AML-193 (cell line): Measurements from ENCODE around the gene TUBA1B.
A peak's percentile ranks its signal among the peaks of the same experiment; 100 is the strongest.

Source experiments
- DNase-seq, 2 experiments: peaks; one replicate each; lab custom pipeline; 2025; lab: John Stamatoyannopoulos, UW

Gene TUBA1B

DNA sequence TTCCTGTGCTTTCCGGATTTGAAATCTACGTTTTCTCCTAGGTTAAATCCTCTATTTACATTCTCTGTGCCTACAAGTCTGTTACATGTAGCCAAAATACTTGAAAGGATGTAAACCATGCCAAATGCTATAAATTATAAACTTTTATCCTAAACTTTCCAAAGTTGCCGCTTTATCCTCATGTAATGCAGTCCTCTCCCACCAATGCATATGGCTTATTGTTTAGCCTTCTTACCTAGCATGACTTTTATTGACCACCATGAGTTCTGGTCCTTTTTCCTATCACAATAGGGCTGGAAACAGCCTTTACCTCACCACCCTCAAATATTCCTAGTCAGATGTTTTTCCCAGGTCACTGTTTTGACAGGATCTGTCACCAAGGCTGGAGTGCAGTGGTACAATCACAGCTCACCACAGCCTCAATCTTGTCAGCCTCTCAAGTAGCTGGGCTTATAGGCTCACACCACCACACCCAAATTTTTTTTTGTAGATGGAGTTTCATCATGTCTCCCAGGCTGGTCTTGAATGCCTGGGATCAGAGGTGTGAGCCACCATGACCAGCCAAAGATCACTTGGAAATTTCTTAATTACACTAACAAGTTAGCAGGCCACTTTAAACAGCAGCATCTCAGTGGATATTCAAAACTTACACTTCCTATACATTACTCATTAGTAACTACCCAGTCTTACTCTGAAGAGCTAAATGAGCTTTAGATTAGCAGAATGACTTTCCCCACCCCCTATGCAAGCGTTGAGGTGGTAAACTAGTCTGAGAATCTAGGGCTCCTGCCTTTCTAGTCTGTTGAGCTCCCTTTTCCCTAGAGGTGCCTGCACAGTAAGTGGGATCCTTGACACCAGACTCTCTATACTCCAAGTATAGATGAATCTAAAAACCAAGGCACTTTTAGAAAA is 4.1 kb downstream of the TUBA1B start:
- DNase-seq = no peak

DNA sequence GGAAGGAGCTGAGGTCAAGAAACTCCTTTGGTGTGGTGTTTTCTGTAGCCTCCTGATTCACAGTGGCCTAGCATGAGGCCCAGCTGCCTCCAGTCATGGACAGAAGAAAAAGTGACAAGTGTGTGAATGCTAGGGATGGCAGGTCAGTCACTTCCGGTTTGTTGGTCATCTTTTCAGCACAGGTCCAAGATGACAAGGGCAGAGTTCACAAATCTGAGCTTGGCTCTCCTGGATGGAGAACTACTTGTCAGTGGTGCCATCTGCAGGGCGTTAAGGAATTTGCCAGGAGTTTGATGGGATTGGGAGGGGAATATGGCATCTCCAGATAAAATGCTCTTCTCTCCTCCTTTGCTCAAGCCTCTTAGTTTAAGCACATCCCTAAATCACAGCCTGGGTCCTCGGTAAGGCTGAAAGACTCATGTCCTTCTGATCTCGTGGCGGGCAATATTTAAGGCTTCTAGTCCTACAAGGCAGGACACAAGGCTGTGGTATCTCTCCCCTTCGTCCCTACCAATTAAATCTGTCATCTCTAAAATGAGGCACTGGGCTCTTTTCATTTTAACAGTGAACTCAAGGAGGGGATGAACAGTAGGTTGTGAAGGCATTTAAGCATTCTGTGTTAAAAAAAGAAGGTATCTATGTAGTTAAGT is 10.0 kb downstream of the TUBA1B start:
- peak in 1 of 2 experiments; percentile 22 for DNase-seq

- DNase-seq = no peak
These were observed 20.0 kb downstream of the TUBA1B start for GRCh38 chr12:49111206-49111605.

DNA sequence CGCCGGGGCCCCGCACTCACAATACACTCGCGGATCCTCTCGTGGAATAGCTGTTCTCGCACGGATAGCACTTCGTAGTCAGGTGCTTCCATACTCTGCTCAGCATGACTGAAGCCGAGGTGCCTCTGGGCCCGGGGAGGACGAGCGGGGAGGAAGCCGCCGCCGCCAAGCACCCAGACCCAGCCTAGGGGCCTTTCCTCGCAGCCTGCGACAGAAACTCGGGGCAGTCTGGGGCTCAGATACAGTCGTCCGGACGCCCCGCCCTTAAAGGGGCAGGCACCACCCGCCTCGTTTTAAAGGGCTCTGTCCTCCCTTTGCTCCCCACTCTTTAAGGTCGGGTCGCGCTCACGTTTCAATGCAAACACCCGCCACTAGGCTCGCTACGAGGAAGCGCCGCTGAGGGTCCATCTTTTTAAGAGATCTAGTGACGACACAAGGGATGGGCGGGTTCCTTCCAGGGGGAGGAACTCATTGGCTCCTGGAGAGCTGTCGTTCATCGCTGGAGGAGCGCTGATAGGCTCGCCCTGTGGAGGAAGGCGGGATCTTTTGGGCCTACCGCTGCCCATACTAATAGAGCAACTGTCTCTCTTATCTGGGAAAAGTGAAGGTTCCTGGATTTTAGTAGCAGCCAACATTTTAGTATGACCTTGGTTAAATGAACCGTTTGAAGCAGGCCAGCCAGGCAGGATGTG is 20.6 kb downstream of the TUBA1B start, which contains the start of gene LMBR1L:
TSS of gene LMBR1L (minus strand) at position 384 of the 692 bp plus-strand sequence. CDS start at position 92, 292 bp downstream.
- peak; percentile 98 for DNase-seq

DNA sequence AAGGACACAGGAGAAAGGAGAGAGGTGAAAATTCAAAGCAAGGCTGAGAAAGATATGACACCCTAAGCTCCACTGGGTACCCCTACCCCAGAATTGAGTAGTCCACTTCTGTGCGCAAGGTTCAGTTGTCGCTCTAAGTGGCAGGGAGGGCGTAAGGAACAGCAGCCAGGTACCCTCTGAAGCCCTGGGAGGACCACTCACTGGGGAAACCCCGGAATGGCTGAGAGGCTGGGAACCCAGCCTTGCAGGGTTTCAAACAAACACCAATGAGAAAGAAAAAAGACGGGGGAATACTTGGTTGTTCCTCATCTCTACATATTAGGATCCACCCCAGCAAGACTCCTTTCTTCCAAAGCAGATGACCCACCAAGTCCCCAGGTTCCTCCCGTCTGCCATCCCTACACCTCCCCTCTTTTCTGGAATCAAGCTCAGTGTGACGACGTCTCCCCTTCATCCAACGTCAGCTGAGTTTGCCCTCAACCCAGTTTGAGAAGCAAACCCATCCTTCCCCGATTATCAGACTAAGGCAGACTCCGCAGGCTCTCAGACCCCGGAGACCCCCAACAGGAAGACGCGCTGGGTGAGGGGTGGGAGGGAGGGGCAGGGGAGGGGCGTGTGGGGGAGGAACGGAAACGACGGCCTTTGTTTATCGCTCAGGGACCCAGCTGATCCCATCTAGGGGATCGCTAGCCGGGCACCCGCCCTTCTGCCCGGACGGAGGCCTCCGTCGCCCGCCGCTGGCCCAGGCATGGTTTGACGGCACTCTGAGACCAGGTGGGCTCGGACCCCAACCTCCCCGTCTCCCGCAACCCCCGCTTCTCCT is 21.3 kb downstream of the TUBA1B start:
- no peak for DNase-seq

GRCh38 chr12:49108958-49109404 is 22.2 kb downstream of the TUBA1B start:
- DNase-seq = peak; percentile 46 to 55

GRCh38 chr12:49105504-49106084 is 25.6 kb downstream of the TUBA1B start:
- no peak for DNase-seq

DNA sequence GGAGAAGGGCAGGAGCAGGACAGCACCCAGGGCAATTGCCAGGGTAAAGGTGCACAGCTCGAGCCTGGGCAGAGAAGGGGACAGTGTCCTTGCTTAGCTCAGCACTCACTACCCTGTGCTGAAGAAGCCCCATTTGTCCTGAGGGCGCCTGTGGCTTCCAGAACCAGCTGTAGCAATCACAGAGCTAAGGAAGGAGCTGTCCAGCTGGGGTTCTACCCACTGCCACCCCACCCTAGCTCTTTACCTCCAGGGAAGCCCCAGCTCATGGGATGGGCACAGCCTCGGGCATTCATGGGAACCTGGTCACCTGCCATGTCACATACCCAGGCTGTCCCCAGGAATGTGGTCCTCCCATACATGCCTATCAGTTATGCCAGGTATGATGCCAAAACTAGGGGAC is 26.4 kb downstream of the TUBA1B start:
- DNase-seq = no peak

- DNase-seq = no peak
These were observed 30.8 kb downstream of the TUBA1B start for GRCh38 chr12:49100380-49100779.

DNA sequence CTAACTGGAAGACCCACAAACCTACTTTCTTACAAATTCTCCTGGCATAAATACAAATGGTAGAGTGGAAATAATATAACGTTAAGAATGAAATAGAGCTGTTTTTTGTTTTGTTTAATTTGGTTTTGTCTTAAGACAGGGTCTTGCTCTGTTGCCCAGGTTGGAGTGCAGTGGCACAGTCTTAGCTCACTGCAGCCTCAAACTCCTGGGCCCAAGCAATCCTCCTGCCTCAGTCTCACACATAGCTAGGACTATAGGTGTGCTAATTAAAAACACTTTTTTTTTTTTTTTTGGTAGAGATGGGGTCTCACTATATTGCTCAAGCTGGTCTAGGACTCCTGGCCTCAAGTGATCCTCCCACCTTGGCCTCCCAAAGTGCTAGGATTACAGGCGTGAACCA is 32.5 kb downstream of the TUBA1B start:
- DNase-seq = no peak

GRCh38 chr12:49098035-49098451 is 33.2 kb downstream of the TUBA1B start:
- peak; percentile 39 to 48 for DNase-seq

- no peak for DNase-seq
These were observed 33.8 kb downstream of the TUBA1B start for GRCh38 chr12:49097381-49097780.

DNA sequence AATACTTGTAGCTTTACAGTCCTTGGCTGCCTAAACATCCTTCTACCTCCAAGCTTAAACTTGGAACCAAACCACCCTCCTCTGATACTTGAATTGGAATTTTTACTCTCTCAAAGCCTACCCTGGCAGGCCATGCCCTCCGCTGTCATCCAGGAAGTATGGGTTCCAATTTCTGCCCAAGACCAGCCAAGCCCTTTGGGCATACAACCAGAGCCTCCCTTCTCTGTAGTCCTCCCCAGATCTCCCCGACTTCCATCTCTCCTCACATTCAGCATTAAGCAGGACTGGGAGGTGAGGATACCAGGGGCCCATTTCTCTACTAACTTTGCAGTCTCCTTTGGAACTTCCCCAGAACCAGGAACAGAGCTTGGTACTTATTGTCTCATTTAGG is 36.2 kb downstream of the TUBA1B start:
- DNase-seq = no peak

GRCh38 chr12:49094160-49094974 is 36.8 kb downstream of the TUBA1B start, which contains the start of gene DHH:
Gene DHH, minus strand, starts transcription at chr12:49094801. Its CDS starts 289 bp downstream, at chr12:49094512.
- no peak for DNase-seq

DNA sequence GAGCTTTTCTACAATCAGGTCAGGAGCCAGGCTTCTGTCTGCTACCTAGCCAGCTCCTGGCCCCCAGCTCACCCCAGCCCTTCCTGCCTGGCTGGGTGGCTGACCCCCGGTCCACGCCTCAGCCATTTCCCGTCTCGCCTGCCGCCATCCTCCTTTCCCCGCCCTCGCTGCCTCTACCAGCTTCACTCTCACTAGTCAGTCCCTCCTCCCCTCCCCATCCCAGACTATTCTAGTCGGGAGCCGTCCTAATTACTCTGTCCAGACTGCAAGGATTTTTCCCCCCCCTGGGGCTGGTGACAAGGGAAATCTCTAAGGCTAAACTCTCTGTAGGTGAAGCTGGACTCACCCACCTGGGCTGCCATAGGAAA is 37.4 kb downstream of the TUBA1B start:
- DNase-seq = no peak

DNA sequence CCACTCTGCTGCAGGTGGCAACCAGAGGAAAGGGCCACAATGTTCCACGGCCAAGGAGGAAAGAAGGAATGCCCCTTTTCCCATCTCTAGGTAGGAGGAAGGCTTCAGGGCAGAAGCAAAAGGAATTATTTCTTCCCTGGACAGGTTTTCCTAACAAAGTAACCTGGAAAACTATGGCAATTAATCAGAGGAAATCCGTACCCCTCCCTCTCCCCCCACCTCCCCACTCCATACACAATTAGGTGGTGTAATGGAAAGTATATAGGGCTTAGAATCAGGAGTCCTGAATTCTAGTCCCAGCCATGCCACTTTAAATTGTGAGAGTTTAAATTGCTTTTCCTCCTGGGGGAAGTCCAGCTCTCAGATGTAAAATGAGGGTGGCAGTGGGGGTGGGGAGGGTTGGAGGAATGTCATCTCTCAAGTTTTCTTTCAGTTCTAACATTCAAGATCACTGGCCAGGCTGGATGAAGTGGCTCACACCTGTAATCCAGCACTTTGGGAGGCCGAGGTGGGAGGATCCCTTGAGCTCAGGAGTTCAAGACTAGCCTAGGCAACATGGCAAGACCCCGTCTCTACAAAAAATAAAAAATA is 38.3 kb downstream of the TUBA1B start:
- no peak for DNase-seq

DNA sequence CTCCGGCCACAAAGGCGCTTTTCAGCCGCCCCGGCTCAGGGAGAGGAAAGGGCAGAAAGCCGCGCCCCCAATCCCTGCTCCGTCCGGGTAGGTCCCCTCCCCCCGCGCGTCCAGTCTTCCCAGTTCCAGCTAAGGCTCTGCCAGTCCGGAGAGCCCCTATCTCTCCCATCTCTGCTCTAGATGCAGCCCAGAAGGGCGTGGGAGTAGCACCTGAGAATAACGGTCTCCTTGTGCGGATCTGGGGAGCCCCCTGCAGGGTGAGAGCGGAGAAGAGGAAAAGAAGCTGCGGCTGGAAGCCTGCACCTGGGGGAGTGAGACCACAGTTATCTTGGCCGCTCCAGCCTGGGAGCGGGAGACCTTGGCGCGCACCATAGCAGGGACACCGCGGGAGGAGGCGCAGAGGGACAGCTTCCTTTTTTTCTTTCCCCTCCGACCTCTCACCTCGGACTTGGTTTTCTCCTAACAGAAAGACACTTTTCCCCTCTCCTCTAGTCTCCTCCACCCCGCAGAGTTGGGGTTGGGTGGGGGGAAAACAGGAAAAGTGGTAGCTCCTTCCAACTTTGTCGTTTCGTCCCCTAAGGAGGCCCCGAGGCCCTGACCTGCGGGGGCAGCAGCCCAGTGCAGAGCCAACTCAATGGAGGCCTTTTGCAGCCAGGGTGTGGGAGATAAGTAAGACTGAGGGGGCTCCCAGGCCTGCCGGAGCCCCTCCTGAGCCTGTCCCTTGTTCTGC is 38.9 kb downstream of the TUBA1B start:
- peak in 1 of 2 experiments; percentile 13 for DNase-seq

DNA sequence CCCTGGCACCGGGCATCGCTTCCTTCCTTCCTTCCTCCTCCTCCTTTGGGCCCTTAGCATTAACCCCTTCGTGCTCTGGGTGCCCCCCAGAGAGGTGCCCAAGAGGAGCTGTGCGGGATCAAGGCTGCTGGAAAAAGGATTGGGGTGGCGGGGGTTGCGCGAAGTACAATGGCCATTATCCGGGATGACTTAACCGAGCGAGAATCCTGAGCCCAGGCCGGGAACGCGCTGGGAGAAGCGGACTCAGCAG is 39.4 kb downstream of the TUBA1B start:
- DNase-seq = no peak

GRCh38 chr12:49091056-49091835 is 39.9 kb downstream of the TUBA1B start:
- DNase-seq = no peak
